Keratinocyte (primary cell): Measurements from ENCODE around the gene MOGAT1. TPM values are rescaled to one million over a fixed set of nuclear protein-coding genes. Genes with fewer than 3 reads are reported as not detected.

Source experiments
- DNase-seq: peaks from one replicate; pipeline ENCODE4 v3.0.0-alpha.2; 2011; ENCODE audit warnings: low read depth, missing footprints, low spot score
- FAIRE-seq: peaks from 2 replicates; lab custom pipeline; 2011; peaks lifted over from hg19 to GRCh38; lab: Jason Lieb, UNC
- H2AFZ ChIP-seq: 2 replicates; pipeline ENCODE4 v1.6.0; 2012; ENCODE audit warnings: low read length, control low read depth, inconsistent platforms; ENCODE audit not compliant: control insufficient read depth
- H3K27ac ChIP-seq: 2 replicates; pipeline ENCODE4 v1.5.1; 2011; ENCODE audit warnings: low read length; ENCODE audit not compliant: control insufficient read depth, insufficient read depth
- H3K27me3 ChIP-seq: 3 replicates; pipeline ENCODE4 v1.6.0; 2011; ENCODE audit warnings: low read length; ENCODE audit not compliant: control insufficient read depth, insufficient read depth; ENCODE audit errors: extremely low read depth
- H3K36me3 ChIP-seq, 2 experiments: 2 replicates in 1 of 2; 3 replicates in 1 of 2; pipeline ENCODE4 v1.5.1; 2011; ENCODE audit warnings: low read length in 2 of 2, mild to moderate bottlenecking in 1 of 2; ENCODE audit not compliant: control insufficient read depth in 2 of 2, insufficient read depth in 2 of 2; ENCODE audit errors: extremely low read depth in 1 of 2
- H3K4me1 ChIP-seq: 3 replicates; pipeline ENCODE4 v1.5.1; 2011; ENCODE audit warnings: low read length; ENCODE audit not compliant: control insufficient read depth, insufficient read depth; ENCODE audit errors: extremely low read depth
- H3K4me2 ChIP-seq: 3 replicates; pipeline ENCODE4 v1.6.0; 2011; ENCODE audit warnings: low read depth, low read length; ENCODE audit not compliant: control insufficient read depth, insufficient read depth; ENCODE audit errors: extremely low read depth
- H3K4me3 ChIP-seq, 3 experiments: fragments of 200-600 bp in 1 of 3; sonication (generic) in 1 of 3; 2 replicates in 2 of 3; 3 replicates in 1 of 3; pipeline ENCODE4 v1.5.1; 2011 to 2016; ENCODE audit warnings: low read length in 3 of 3, mild to moderate bottlenecking in 3 of 3, control low read depth in 2 of 3, inconsistent platforms in 1 of 3, low read depth in 1 of 3, mixed read lengths in 1 of 3, mixed run types in 1 of 3, moderate library complexity in 1 of 3; ENCODE audit not compliant: control insufficient read depth in 2 of 3, insufficient read depth in 2 of 3; ENCODE audit errors: extremely low read depth in 1 of 3
- H3K79me2 ChIP-seq: 2 replicates; pipeline ENCODE4 v1.6.0; 2012; ENCODE audit warnings: low read length; ENCODE audit not compliant: control insufficient read depth, insufficient read depth
- H3K9ac ChIP-seq: 3 replicates; pipeline ENCODE4 v1.6.0; 2011; ENCODE audit warnings: low read length; ENCODE audit not compliant: control insufficient read depth, insufficient read depth; ENCODE audit errors: extremely low read depth
- H3K9me1 ChIP-seq: 3 replicates; pipeline ENCODE4 v1.6.0; 2011; ENCODE audit warnings: low read length; ENCODE audit not compliant: control insufficient read depth, insufficient read depth; ENCODE audit errors: extremely low read depth
- H3K9me3 ChIP-seq: 2 replicates; pipeline ENCODE4 v1.5.1; 2012; ENCODE audit warnings: low read depth, low read length; ENCODE audit not compliant: control insufficient read depth
- H4K20me1 ChIP-seq: 3 replicates; pipeline ENCODE4 v1.6.0; 2011; ENCODE audit warnings: low read length; ENCODE audit not compliant: control insufficient read depth, insufficient read depth; ENCODE audit errors: extremely low read depth
- EZH2 ChIP-seq: IDR thresholded peaks from one replicate; pipeline ENCODE4 v1.6.1; 2012; ENCODE audit warnings: inconsistent platforms, mild to moderate bottlenecking, low read length, moderate library complexity
- dilution Hi-C: fragments of 300-500 bp; cut with MboI; formaldehyde crosslinking; loops from one replicate; pipeline ENCODE4 v1.7.0; 2020; ENCODE audit warnings: low sequenced_read_pairs; ENCODE audit not compliant: extremely low pct_ligation_motif_present
- polyA plus RNA-seq, 5 experiments: library from polyadenylated mRNA; depleted of rRNA in 3 of 5; stranded (reverse) in 3 of 5; stranded (forward) in 1 of 5; unstranded in 1 of 5; fragments of >200 nt; gene quantifications; 1 replicate in 1 of 5; 2 replicates in 3 of 5; 3 replicates in 1 of 5; pipeline versions ENCODE4 v1.2.1 to v1.2.3, GENCODE V29; 2011 to 2012; ENCODE audit warnings: missing spikeins in 2 of 5, low read depth in 1 of 5, low replicate concordance in 1 of 5
- TF ChIP-seq, protein P1 (sequence below), 3 experiments: IDR thresholded peaks in 1 of 3; conservative IDR thresholded peaks in 1 of 3; optimal IDR thresholded peaks in 1 of 3; 2 replicates in 2 of 3; 3 replicates in 1 of 3; pipeline versions ENCODE3 to v1.5.1; 2011; ENCODE audit warnings: low read length in 3 of 3, mild to moderate bottlenecking in 3 of 3, moderate library complexity in 2 of 3, control low read depth in 1 of 3, inconsistent platforms in 1 of 3; ENCODE audit not compliant: insufficient read depth in 2 of 3; ENCODE audit errors: extremely low read depth in 1 of 3

The MOGAT1 gene
- polyA plus RNA-seq, 1 donor (not counting 4 experiments of a cell fraction or from before 2014, with no cell fraction given), result not detected

DNA sequence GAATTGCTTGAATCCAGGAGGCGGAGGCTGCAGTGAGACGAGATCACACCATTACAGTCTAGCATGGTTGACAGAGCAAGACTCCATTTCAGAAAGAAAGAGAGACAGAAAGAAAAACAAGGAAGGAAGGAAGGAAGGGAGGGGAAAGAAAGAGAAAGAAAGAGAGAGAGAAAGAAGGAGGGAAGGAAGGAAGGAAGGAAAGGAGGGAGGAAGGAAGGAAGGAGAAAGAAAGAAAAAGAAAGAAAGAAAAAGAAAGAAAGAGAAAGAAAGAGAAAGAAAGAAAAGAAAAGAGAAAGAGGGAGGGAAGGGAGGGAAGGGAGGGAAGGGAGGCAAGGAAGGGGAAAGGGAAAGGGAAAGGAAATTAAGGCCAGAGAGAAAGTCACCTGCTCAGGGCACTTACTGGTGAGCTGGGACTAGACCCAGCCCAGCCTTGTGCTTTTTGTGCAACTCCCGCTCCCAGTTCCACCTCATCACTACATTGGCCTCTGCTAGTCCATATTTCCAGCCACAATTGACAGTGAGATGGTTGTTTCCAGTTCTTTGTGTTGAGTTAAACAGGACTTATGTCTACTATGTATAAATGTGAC, 35.7 kb downstream of the MOGAT1 start:
- dilution Hi-C loops, result no loop called here
- Histone ChIP-seq H3K9me3 (no peaks in the 10 kb centered on the region), H3K9ac (no peak overlapping the region), H3K36me3 (no peaks in the 10 kb centered on the region), H3K27me3 (no peaks in the 10 kb centered on the region), H2AFZ (peak overlapping the region; percentile 44), H3K9me1 (no peaks in the 10 kb centered on the region), H3K79me2 (no peaks in the 10 kb centered on the region), H4K20me1 (no peaks in the 10 kb centered on the region), H3K4me3 (no peak overlapping the region), H3K4me1 (peaks cover 4% of the 10 kb centered on the region), H3K27ac (no peak overlapping the region), H3K4me2 (no peak overlapping the region)
- FAIRE-seq (no peak), DNase-seq (no peak)
- no peak for TF ChIP-seq EZH2
- TF ChIP-seq, protein P1, sequence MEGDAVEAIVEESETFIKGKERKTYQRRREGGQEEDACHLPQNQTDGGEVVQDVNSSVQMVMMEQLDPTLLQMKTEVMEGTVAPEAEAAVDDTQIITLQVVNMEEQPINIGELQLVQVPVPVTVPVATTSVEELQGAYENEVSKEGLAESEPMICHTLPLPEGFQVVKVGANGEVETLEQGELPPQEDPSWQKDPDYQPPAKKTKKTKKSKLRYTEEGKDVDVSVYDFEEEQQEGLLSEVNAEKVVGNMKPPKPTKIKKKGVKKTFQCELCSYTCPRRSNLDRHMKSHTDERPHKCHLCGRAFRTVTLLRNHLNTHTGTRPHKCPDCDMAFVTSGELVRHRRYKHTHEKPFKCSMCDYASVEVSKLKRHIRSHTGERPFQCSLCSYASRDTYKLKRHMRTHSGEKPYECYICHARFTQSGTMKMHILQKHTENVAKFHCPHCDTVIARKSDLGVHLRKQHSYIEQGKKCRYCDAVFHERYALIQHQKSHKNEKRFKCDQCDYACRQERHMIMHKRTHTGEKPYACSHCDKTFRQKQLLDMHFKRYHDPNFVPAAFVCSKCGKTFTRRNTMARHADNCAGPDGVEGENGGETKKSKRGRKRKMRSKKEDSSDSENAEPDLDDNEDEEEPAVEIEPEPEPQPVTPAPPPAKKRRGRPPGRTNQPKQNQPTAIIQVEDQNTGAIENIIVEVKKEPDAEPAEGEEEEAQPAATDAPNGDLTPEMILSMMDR (optimal IDR thresholded peaks at IDR 0.05 in 1 of 3, IDR thresholded peaks at IDR 0.05 in 1 of 3, conservative IDR thresholded peaks at IDR 0.05 in 1 of 3; ENCODE audit: extremely low read depth in 1 of 3, insufficient read depth in 2 of 3, low read length in 3 of 3), result no peak

DNA sequence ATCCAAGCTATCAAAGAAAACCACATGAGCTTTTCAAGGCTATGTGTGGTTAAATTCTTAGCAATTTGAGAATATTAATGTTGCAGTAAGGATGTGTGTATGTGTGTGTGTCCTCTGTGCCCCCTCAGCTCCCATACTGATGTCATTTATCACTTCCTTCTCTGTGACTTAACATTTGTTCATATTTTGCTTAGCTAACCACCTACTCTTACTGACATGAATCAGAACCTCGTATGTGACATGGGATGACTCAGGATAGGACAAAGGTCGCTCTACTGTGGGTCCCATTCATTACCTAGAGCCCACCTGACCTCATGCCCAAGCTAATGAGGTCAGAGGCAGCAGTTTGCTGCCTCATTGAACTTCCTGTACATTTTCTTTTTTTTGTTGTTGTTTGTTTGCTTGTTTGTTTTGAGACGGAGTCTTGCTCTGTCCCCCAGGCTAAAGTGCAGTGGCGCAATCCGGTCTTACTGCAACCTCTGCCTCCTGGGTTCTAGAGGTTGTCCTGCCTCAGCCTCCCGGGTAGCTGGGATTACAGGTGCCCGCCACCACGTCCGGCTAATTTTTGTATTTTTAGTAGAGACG, 36.3 kb downstream of the MOGAT1 start:
- TF ChIP-seq EZH2, result no peak
- TF ChIP-seq, protein P1 (optimal IDR thresholded peaks at IDR 0.05 in 1 of 3, IDR thresholded peaks at IDR 0.05 in 1 of 3, conservative IDR thresholded peaks at IDR 0.05 in 1 of 3; ENCODE audit: extremely low read depth in 1 of 3, insufficient read depth in 2 of 3, low read length in 3 of 3), result no peak
- Histone ChIP-seq H3K27me3 (no peaks in the 10 kb centered on the region), H3K9me3 (no peaks in the 10 kb centered on the region), H4K20me1 (no peaks in the 10 kb centered on the region), H3K79me2 (no peaks in the 10 kb centered on the region), H3K36me3 (no peaks in the 10 kb centered on the region), H3K9me1 (no peaks in the 10 kb centered on the region), H3K27ac (no peak overlapping the region), H3K4me1 (peaks cover 4% of the 10 kb centered on the region), H3K4me3 (no peak overlapping the region), H3K9ac (no peak overlapping the region), H3K4me2 (no peak overlapping the region), H2AFZ (peak overlapping the region; percentile 44)
- DNase-seq (no peak), FAIRE-seq (peak; percentile 73)
- dilution Hi-C loops, result no loop called here
